Endothelial cell of umbilical vein (primary cell): ENCODE data around the gene KDR. TPM values are rescaled to one million over a fixed set of nuclear protein-coding genes. Genes with fewer than 3 reads are reported as not detected.
A peak's percentile ranks its signal among the peaks of the same experiment; 100 is the strongest.

Source experiments
- BruUV-seq: library from RNA; stranded (reverse); fragments of 400-500 nt; replicated peaks from 2 replicates; lab custom pipeline; 2021; lab: Mats Ljungman, UMichigan
- CTCF ChIA-PET: fragments of 300-600, 350-600 bp; sonication (Branson Sonifier 250); formaldehyde crosslinking; loops from one replicate; lab custom pipeline; 2021; ENCODE audit warnings: antibody characterized with exemption, inconsistent platforms; lab: Charles Lee
- POLR2A ChIA-PET: fragments of 300-600, 350-600 bp; sonication (Branson Sonifier 250); formaldehyde crosslinking; loops from one replicate; lab custom pipeline; 2021; ENCODE audit warnings: antibody characterized with exemption, inconsistent platforms; lab: Charles Lee
- DNase-seq: peaks from one replicate; pipeline ENCODE4 v3.0.0-alpha.2; 2011; ENCODE audit warnings: low read depth, low spot score
- FAIRE-seq: peaks from 2 replicates; lab custom pipeline; 2011; peaks lifted over from hg19 to GRCh38; lab: Jason Lieb, UNC
- H2AFZ ChIP-seq: 2 replicates; pipeline ENCODE4 v1.6.0; 2012; ENCODE audit warnings: low read depth, low read length, control low read depth, inconsistent platforms
- H3K27ac ChIP-seq: 2 replicates; pipeline ENCODE4 v1.5.1; 2011; ENCODE audit warnings: low read depth, mild to moderate bottlenecking, control low read depth, low read length, moderate library complexity; ENCODE audit not compliant: insufficient read depth
- H3K27me3 ChIP-seq, 2 experiments: 2 replicates each; pipeline versions ENCODE4 v1.6.0 to v1.6.1; 2011; ENCODE audit warnings: low read length in 2 of 2, mixed read lengths in 1 of 2; ENCODE audit not compliant: control insufficient read depth in 2 of 2, insufficient read depth in 2 of 2
- H3K36me3 ChIP-seq, 2 experiments: 2 replicates in 1 of 2; 3 replicates in 1 of 2; pipeline ENCODE4 v1.5.1; 2011; ENCODE audit warnings: low read length in 2 of 2, mild to moderate bottlenecking in 1 of 2, moderate library complexity in 1 of 2; ENCODE audit not compliant: control insufficient read depth in 2 of 2, insufficient read depth in 2 of 2; ENCODE audit errors: extremely low read depth in 1 of 2
- H3K4me1 ChIP-seq: 3 replicates; pipeline ENCODE4 v1.5.1; 2011; ENCODE audit warnings: mild to moderate bottlenecking, low read length; ENCODE audit not compliant: control insufficient read depth, insufficient read depth; ENCODE audit errors: extremely low read depth
- H3K4me2 ChIP-seq: 2 replicates; pipeline ENCODE4 v1.6.1; 2011; ENCODE audit warnings: low read length, control low read depth, mixed read lengths; ENCODE audit not compliant: insufficient read depth
- H3K4me3 ChIP-seq, 3 experiments: fragments of 200-600 bp in 1 of 3; sonication (generic), shearing (Covaris generic) in 1 of 3; replicated peaks in 1 of 3; 2 replicates each; pipeline ENCODE4 v1.5.1; 2011 to 2016; ENCODE audit warnings: control low read depth in 3 of 3, low read length in 3 of 3, mild to moderate bottlenecking in 2 of 3, inconsistent platforms in 1 of 3, low read depth in 1 of 3, moderate library complexity in 1 of 3; ENCODE audit not compliant: insufficient read depth in 1 of 3
- H3K79me2 ChIP-seq: 2 replicates; pipeline ENCODE4 v1.6.0; 2012; ENCODE audit warnings: low read length, inconsistent platforms; ENCODE audit not compliant: control insufficient read depth, insufficient read depth
- H3K9ac ChIP-seq: replicated peaks from 2 replicates; pipeline ENCODE3; 2011; ENCODE audit warnings: low read length, control low read depth; ENCODE audit not compliant: insufficient read depth; ENCODE audit errors: extremely low read depth
- H3K9me1 ChIP-seq: replicated peaks from 3 replicates; pipeline ENCODE4 v1.6.0; 2011; ENCODE audit warnings: mild to moderate bottlenecking, low read length; ENCODE audit not compliant: control insufficient read depth, insufficient read depth; ENCODE audit errors: extremely low read depth
- H3K9me3 ChIP-seq: replicated peaks from 2 replicates; pipeline ENCODE4 v1.5.1; 2012; ENCODE audit warnings: low read length, inconsistent platforms; ENCODE audit not compliant: control insufficient read depth, insufficient read depth
- H4K20me1 ChIP-seq: replicated peaks from 2 replicates; pipeline ENCODE3; 2011; ENCODE audit warnings: mild to moderate bottlenecking, low read length; ENCODE audit not compliant: control insufficient read depth, insufficient read depth; ENCODE audit errors: extremely low read depth
- EZH2 ChIP-seq: IDR thresholded peaks from 2 replicates; pipeline ENCODE4 v1.6.1; 2012; ENCODE audit warnings: borderline replicate concordance, low read depth, mild to moderate bottlenecking, moderate library complexity, low read length, inconsistent platforms; ENCODE audit not compliant: severe bottlenecking
- FOS ChIP-seq: IDR thresholded peaks from 2 replicates; pipeline ENCODE4 v1.6.1; 2011; ENCODE audit warnings: mild to moderate bottlenecking, low read length, moderate library complexity, borderline replicate concordance; ENCODE audit not compliant: insufficient read depth
- GATA2 ChIP-seq: IDR thresholded peaks from 2 replicates; pipeline ENCODE4 v1.7.0; 2011; ENCODE audit warnings: low read depth, mild to moderate bottlenecking, moderate library complexity, mixed read lengths, low read length; ENCODE audit not compliant: insufficient read length, insufficient read depth
- JUN ChIP-seq: IDR thresholded peaks from 2 replicates; pipeline ENCODE4 v1.6.1; 2011; ENCODE audit warnings: borderline replicate concordance, low read depth; ENCODE audit not compliant: insufficient read length, insufficient read depth
- MYC ChIP-seq: IDR thresholded peaks from one replicate; pipeline ENCODE4 v1.6.1; 2011; ENCODE audit warnings: mild to moderate bottlenecking, low read depth, low read length
- POLR2A ChIP-seq: IDR thresholded peaks from 2 replicates; pipeline ENCODE4 v1.6.1; 2012; ENCODE audit warnings: low read depth, mild to moderate bottlenecking, control low read depth, low read length
- POLR2AphosphoS5 ChIP-seq: IDR thresholded peaks from 2 replicates; pipeline ENCODE4 v1.6.1; 2012; ENCODE audit warnings: low read depth, mild to moderate bottlenecking, control low read depth, low read length, moderate library complexity; ENCODE audit not compliant: insufficient read depth
- dilution Hi-C: fragments of 300-500 bp; cut with MboI; formaldehyde crosslinking; loops from one replicate; pipeline ENCODE4 v1.15.0; 2019; ENCODE audit warnings: low sequenced_read_pairs; ENCODE audit not compliant: extremely low pct_ligation_motif_present
- intact Hi-C: fragments of 100-400 bp; cut with micrococcal nuclease; formaldehyde crosslinking; loops from one replicate; pipeline ENCODE4 v1.10.0; 2022
- polyA plus RNA-seq, 4 experiments: library from polyadenylated mRNA; depleted of rRNA in 3 of 4; stranded (reverse) in 3 of 4; unstranded in 1 of 4; fragments of >200 nt; gene quantifications; 2 replicates each; pipeline versions ENCODE4 v1.2.1 to v1.2.3, GENCODE V29; 2011 to 2012; ENCODE audit warnings: missing spikeins in 1 of 4
- total RNA-seq: library from RNA; stranded (reverse); gene quantifications from 2 replicates; pipeline ENCODE4 v1.2.3, GENCODE V29; 2021
- TF ChIP-seq, protein P1 (sequence below): IDR thresholded peaks from 2 replicates; pipeline ENCODE4 v1.6.1; 2011; ENCODE audit not compliant: insufficient read depth, insufficient read length
- TF ChIP-seq, protein P2 (sequence below), 2 donors: IDR thresholded peaks; 1 replicate in 1 of 2; 2 replicates in 1 of 2; pipeline ENCODE4 v1.5.1; 2011; ENCODE audit warnings: low read length in 2 of 2, mild to moderate bottlenecking in 2 of 2, moderate library complexity in 2 of 2, control low read depth in 1 of 2, inconsistent platforms in 1 of 2, low read depth in 1 of 2; ENCODE audit not compliant: insufficient read depth in 1 of 2; ENCODE audit errors: extremely low read depth in 1 of 2

Gene KDR
- total and polyA plus RNA-seq, 2 donors (not counting 3 experiments of a cell fraction or from before 2014, with no cell fraction given) = 80.5 to 145 TPM

DNA sequence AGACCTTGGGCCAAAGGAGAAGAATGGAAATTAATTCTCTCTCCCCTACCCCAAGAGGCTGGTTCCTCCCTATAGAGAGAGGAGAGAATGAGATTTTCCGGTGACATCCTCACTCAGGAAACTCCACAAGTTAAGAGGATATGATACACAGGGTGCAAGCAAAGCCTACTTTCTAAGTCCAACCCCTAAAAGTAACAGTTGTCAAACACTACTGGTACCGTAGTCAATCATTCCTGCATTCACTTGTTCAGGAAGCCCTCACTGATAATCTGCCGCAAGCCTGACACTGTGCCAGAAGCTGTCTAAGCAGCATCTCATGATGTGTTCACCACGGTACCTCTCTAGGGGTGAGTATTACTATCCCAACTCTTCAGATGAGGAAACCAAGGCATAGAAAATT, 41.7 kb downstream of the KDR start:
- Histone ChIP-seq H3K27me3 (no peaks in the 10 kb centered on the region), H3K4me1 (peaks cover 47% of the 10 kb centered on the region), H3K36me3 (peaks cover 47 to 53% of the 10 kb centered on the region in 2 experiments), H3K4me2 (no peak overlapping the region), H3K9me3 (no peaks in the 10 kb centered on the region), H2AFZ (no peak overlapping the region), H3K9me1 (no peaks in the 10 kb centered on the region), H3K79me2 (no peaks in the 10 kb centered on the region), H3K9ac (no peak overlapping the region), H4K20me1 (no peaks in the 10 kb centered on the region), H3K4me3 (no peak overlapping the region), H3K27ac (no peak overlapping the region)
- FAIRE-seq (no peak), DNase-seq (no peak)
- POLR2A ChIA-PET = no interaction called here
- intact Hi-C loops = loop anchor here (5.0 kb wide), 1 partner anchor 314 kb away; the partner anchor contains the start of gene TMEM165
- no TSS peak for BruUV-seq
- CTCF ChIA-PET = interaction anchor here (1.4 to 2.8 kb wide), 2 partner anchors 75 to 85 kb away, joined by 3 to 9 read pairs; no protein-coding TSS in a partner anchor
- dilution Hi-C loops = no loop called here
- TF ChIP-seq POLR2AphosphoS5 = no peak
- TF ChIP-seq MYC = no peak
- TF ChIP-seq GATA2 = peak; percentile 37
- TF ChIP-seq EZH2 = no peak
- TF ChIP-seq POLR2A = no peak
- TF ChIP-seq FOS = no peak

DNA sequence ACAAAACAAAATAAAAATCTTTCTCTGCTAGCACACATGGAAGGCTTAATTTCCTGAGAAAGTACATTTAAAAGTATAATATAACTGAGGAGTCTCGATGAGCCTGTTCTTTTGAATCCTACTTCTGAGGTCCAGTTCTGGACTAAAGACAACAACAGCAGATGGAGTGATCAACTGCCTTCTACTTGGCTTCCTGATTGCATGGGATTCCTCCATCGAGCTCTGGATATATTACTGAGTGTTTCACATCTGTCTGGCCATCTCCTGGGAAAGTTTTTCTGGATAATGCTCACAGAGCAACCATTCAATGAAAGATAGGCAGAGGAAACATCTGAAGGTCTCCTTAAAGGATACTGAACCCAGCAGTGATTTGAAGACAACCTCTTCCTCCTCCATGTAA, 42.6 kb downstream of the KDR start:
- ChIA-PET CTCF (interaction anchor here (1.4 to 2.8 kb wide), 2 partner anchors 74 to 84 kb away, joined by 3 to 9 read pairs; no protein-coding TSS in a partner anchor), POLR2A (interaction anchor here (1.1 kb wide), 1 partner anchor 14 kb away, joined by 3 read pairs; no protein-coding TSS in a partner anchor)
- Histone ChIP-seq H3K9ac (no peak overlapping the region), H3K4me3 (no peak overlapping the region), H3K27ac (no peak overlapping the region), H3K9me1 (no peaks in the 10 kb centered on the region), H4K20me1 (no peaks in the 10 kb centered on the region), H3K79me2 (no peaks in the 10 kb centered on the region), H3K27me3 (no peaks in the 10 kb centered on the region), H3K4me1 (peaks cover 51% of the 10 kb centered on the region), H3K4me2 (no peak overlapping the region), H3K36me3 (peaks cover 44 to 49% of the 10 kb centered on the region in 2 experiments), H2AFZ (no peak overlapping the region), H3K9me3 (no peaks in the 10 kb centered on the region)
- DNase-seq = no peak
- no peak for FAIRE-seq
- BruUV-seq = no TSS peak
- TF ChIP-seq MYC = no peak
- TF ChIP-seq EZH2 = no peak
- TF ChIP-seq JUN = no peak
- no peak for TF ChIP-seq POLR2AphosphoS5
- no peak for TF ChIP-seq GATA2
- TF ChIP-seq, protein P1, sequence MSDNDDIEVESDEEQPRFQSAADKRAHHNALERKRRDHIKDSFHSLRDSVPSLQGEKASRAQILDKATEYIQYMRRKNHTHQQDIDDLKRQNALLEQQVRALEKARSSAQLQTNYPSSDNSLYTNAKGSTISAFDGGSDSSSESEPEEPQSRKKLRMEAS = no peak
- no peak for TF ChIP-seq FOS
- TF ChIP-seq, protein P2, sequence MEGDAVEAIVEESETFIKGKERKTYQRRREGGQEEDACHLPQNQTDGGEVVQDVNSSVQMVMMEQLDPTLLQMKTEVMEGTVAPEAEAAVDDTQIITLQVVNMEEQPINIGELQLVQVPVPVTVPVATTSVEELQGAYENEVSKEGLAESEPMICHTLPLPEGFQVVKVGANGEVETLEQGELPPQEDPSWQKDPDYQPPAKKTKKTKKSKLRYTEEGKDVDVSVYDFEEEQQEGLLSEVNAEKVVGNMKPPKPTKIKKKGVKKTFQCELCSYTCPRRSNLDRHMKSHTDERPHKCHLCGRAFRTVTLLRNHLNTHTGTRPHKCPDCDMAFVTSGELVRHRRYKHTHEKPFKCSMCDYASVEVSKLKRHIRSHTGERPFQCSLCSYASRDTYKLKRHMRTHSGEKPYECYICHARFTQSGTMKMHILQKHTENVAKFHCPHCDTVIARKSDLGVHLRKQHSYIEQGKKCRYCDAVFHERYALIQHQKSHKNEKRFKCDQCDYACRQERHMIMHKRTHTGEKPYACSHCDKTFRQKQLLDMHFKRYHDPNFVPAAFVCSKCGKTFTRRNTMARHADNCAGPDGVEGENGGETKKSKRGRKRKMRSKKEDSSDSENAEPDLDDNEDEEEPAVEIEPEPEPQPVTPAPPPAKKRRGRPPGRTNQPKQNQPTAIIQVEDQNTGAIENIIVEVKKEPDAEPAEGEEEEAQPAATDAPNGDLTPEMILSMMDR (IDR thresholded peaks at IDR 0.05; ENCODE audit: extremely low read depth in 1 of 2, insufficient read depth in 1 of 2, low read depth in 1 of 2, low read length in 2 of 2) = no peak
- no peak for TF ChIP-seq POLR2A
- intact Hi-C loops = loop anchor here (5.0 kb wide), 1 partner anchor 315 kb away; the partner anchor contains the start of gene TMEM165
- dilution Hi-C loops = no loop called here
